H1 (cell line): ENCODE measurements around the gene PHLPP2. TPM values are rescaled to one million over a fixed set of nuclear protein-coding genes. Genes with fewer than 3 reads are reported as not detected.

Source experiments
- CBX5 ChIP-seq: fragments of 300-800, 300-1000 bp; sonication (generic); IDR thresholded peaks from 2 replicates; pipeline ENCODE4 v1.7.1; 2016; ENCODE audit warnings: antibody characterized with exemption, low read length, low read depth
- CHD1 ChIP-seq: IDR thresholded peaks from 2 replicates; pipeline ENCODE4 v1.6.1; 2012; ENCODE audit warnings: low read depth, low read length, improper control_type of control experiment
- GABPA ChIP-seq: IDR thresholded peaks from 2 replicates; pipeline ENCODE4 v1.6.1; 2011; ENCODE audit warnings: mild to moderate bottlenecking, low read length, moderate library complexity, borderline replicate concordance; ENCODE audit not compliant: insufficient read depth
- GTF2F1 ChIP-seq: IDR thresholded peaks from 2 replicates; pipeline ENCODE4 v1.6.1; 2012; ENCODE audit warnings: low read depth, low read length, improper control_type of control experiment, borderline replicate concordance
- JUN ChIP-seq: IDR thresholded peaks from 2 replicates; pipeline ENCODE4 v1.6.1; 2011; ENCODE audit warnings: low read depth, mild to moderate bottlenecking, improper control_type of control experiment, low read length
- KDM4A ChIP-seq: IDR thresholded peaks from one replicate; pipeline ENCODE4 v1.7.1; 2012; ENCODE audit warnings: low read depth, mild to moderate bottlenecking, moderate library complexity, low read length, inconsistent platforms; ENCODE audit not compliant: severe bottlenecking
- MAFK ChIP-seq: IDR thresholded peaks from 2 replicates; pipeline ENCODE4 v1.6.1; 2012; ENCODE audit warnings: low read depth, mild to moderate bottlenecking, improper control_type of control experiment, low read length
- polyA plus RNA-seq, 7 experiments: library from polyadenylated mRNA; depleted of rRNA in 3 of 7; stranded (reverse) in 5 of 7; unstranded in 2 of 7; fragments of >200 nt in 5 of 7; fragments of 200-250 nt in 2 of 7; gene quantifications; 1 replicate in 5 of 7; 2 replicates in 1 of 7; 4 replicates in 1 of 7; pipeline versions ENCODE4 v1.2.1 to v1.2.3, GENCODE V29; 2011 to 2013; ENCODE audit warnings: missing spikeins in 2 of 7, mixed read lengths in 2 of 7
- total RNA-seq: library from RNA; stranded (reverse); fragmentation: NEBNext Ultra II Directional; extraction: Animal tissue kit (Norgen Biotek cat#: 25700); gene quantifications from 2 replicates; pipeline ENCODE4 v1.2.1, GENCODE V29; 2021

The PHLPP2 gene
- total and polyA plus RNA-seq, 2 of the 8 experiments (the other 6 are each of a cell fraction or from before 2014, with no cell fraction given): 7.3 to 12.9 TPM

DNA sequence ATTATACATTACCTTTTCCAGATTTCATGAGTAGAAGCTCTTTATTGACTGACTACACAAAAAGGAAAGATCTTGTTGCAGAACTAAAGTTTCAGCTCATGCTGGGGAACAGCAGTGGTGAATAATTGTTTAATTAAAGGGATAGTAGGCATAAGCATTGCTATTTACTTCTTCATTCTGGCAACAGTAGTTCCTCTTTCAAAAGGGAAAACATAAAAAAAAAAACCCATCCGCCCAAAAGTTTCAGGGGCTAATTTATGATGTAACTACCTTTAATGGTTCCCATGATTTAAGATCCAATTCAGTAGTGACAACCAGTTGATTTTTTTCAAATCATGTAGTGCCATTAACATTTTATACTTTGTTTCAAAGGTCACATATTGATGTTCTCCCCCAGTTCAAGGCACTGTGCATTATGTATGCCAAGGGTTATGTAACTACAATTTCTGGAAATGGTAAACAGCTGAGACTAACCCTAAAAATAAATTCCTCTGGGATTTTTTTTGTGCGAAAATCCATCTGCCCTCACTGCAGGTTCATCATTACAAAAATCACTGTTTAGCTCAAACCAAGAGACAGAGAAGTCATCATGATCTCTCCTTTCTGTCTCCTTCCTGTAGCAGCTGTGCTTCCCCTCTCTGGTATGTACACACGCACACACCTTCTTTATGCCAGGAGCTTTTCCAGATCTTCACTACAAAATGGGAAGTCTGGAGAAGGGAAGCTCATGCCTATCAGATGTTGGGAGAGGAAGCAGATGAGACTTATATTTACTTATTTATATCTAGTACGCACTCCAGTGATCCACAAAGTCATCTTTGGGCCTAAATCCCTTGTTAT is 2.2 kb upstream of the PHLPP2 start (continued):
- TF ChIP-seq GABPA: no peak
- no peak for TF ChIP-seq GTF2F1
- no peak for TF ChIP-seq CHD1
- TF ChIP-seq MAFK: no peak
- TF ChIP-seq KDM4A: no peak
- no peak for TF ChIP-seq JUN
- no peak for TF ChIP-seq CBX5
